GM18502 (cell line): ENCODE results near the gene BPIFB1.

Experiments used
- ATAC-seq: cut with Tn5 transposase; IDR thresholded peaks from one replicate; pipeline ENCODE4 v1.9.1; 2021; ENCODE audit warnings: mild to moderate bottlenecking; ENCODE audit not compliant: unreplicated experiment, poor library complexity

BPIFB1 gene

GRCh38 chr20:33351696-33352095, 68.7 kb downstream of the BPIFB1 start:
- ATAC-seq = no peak

DNA sequence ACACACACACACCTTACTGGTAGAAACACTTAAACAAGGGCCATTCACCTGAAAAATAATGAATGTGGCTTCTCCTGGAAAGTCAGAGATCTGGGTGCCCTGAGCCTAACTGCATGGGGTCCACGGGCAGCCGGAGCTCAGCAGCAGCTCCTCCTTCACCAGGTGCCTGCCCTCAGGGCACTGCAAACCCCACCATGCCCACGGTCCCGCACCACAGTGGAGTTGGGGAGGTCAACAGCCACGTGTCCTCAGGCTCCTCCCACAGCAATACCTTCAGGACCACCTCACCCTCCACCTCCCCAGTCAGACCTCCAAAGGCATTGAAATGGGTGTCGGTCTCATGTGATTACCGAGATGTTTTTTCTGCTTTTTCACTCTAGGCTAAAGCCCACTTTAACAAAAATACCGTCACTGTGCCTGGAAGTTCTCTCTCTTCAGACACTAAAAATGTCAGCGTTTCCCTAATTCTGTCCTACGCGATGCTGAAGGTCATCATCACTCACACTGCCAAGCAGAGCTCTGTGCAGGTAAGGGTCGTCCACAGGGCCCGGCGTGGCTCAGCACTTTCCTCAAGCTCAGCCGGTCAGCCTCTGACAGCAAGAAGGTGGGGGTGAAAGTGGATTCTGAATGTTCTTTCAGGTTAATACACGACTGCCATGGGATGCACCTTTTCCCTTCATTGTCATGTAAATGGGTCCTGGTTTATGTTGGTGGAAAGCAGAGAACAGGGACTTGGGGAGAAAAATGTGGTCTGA, 69.4 kb downstream of the BPIFB1 start:
- ATAC-seq = no peak

DNA sequence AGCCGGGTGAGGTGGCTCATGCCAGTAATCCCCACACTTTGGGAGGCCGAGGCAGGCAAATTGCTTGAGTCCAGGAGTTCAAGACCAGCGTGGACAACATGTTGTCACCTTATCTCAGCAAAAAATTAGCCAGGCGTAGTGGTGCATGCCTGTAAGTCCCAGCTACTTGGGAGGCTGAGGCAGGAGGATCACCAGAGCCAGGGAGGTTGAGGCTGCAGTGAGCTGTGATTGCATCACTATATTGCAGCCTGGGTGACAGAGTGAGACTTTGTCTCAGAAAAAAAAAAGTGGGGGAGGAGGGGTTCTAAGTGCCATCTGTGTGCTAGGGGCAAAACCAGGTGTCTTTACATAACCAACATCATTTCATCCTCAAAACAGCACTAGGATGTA, 70.0 kb downstream of the BPIFB1 start:
- no peak for ATAC-seq
